Cardiac fibroblast (primary cell): ENCODE measurements around the gene KMT5B.

Experiments used
- DNase-seq, 2 donors: peaks; one replicate each; pipeline versions ENCODE4 v3.0.0 to v3.0.0-alpha.2; 2010; ENCODE audit warnings: low read depth in 2 of 2
- H3K4me3 ChIP-seq, 2 donors: replicated peaks in 1 of 2; 1 replicate in 1 of 2; 2 replicates in 1 of 2; pipeline ENCODE4 v1.5.1; 2011; ENCODE audit warnings: low read depth in 2 of 2, low read length in 2 of 2, mild to moderate bottlenecking in 2 of 2, moderate library complexity in 1 of 2
- TF ChIP-seq, protein P1 (sequence below): IDR thresholded peaks from one replicate; pipeline ENCODE4 v1.5.1; 2011; ENCODE audit warnings: low read depth, mild to moderate bottlenecking, low read length, inconsistent platforms

Gene KMT5B

DNA sequence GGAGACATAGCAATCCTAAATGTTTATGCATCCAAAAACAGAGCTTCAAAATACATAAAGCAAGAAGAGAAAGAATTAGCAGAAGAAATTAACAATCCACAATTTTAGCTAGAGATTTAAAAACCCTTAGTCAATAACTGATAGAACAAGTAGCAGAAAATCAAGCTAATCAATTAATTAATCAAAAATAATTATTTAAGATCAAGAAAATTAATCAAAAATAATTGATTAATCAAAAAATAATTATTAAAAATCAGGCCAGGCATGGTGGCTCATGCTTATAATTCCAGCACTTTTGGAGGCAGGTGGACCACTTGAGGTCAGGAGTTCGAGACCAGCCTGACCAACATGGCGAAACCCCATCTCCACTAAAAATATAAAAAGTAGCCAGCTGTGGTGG, 29.5 kb upstream of the KMT5B start:
- no peak overlapping the region for H3K4me3 ChIP-seq
- TF ChIP-seq, protein P1, sequence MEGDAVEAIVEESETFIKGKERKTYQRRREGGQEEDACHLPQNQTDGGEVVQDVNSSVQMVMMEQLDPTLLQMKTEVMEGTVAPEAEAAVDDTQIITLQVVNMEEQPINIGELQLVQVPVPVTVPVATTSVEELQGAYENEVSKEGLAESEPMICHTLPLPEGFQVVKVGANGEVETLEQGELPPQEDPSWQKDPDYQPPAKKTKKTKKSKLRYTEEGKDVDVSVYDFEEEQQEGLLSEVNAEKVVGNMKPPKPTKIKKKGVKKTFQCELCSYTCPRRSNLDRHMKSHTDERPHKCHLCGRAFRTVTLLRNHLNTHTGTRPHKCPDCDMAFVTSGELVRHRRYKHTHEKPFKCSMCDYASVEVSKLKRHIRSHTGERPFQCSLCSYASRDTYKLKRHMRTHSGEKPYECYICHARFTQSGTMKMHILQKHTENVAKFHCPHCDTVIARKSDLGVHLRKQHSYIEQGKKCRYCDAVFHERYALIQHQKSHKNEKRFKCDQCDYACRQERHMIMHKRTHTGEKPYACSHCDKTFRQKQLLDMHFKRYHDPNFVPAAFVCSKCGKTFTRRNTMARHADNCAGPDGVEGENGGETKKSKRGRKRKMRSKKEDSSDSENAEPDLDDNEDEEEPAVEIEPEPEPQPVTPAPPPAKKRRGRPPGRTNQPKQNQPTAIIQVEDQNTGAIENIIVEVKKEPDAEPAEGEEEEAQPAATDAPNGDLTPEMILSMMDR = no peak
- no peak for DNase-seq

DNA sequence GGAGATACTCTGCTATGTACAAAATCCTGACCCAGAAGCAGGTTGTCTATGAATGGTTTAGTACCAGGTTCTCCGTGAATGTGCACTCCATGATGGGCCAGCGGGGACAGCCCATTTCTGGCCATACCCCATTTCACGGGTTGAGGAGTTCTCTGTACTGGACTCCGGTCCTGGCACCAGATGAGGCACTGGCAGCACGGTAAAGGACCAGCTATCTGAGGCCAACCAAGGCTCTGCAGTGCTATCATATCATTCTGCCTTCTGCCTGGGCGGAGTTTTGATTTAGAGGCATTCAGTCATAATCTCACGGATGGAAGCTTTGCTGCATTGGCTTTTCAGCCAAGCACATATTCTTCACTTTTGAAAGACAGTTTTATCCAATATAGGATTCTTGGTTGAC, 18.5 kb upstream of the KMT5B start:
- TF ChIP-seq, protein P1 = no peak
- H3K4me3 ChIP-seq = no peak overlapping the region
- DNase-seq = no peak

DNA sequence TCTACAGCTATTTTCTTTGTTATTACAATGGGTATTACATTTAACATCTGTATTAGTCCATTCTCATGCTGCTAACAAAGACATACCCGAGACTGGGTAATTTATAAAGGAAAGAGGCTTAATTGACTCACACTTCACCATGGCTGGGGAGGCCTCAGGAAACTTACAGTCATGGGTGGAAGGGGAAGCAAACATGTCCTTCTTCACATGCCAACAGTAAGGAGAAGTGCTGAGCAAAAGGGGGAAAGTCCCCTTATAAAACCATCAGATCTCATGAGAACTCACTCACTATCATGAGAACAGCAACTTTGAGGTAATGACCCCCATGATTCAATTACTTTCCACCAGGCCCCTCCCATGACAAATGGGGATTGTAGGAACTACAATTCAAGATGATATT, 16.5 kb upstream of the KMT5B start:
- no peak overlapping the region for H3K4me3 ChIP-seq
- TF ChIP-seq, protein P1 = no peak
- DNase-seq = no peak

DNA sequence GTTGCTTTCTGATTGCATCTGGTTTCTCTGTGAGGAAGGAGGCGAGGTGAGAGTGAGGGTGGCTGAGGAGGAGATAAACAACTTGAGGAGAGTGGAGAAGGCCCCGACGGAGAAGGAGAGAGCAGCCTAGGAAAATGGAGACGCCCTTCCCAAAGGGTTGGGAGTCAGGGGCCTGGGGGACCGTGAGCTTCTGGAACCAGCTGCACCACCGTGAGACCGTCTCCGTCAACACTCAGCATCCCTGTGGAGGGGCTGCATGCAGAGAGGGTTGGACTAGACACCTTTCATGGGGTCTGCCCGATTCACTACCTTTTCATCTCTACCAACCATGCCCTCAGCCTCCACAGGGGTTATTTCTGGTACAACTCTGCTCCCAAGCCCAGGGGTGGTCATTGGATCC, 13.3 kb upstream of the KMT5B start:
- no peak for DNase-seq
- H3K4me3 ChIP-seq = no peak overlapping the region
- TF ChIP-seq, protein P1 = no peak

DNA sequence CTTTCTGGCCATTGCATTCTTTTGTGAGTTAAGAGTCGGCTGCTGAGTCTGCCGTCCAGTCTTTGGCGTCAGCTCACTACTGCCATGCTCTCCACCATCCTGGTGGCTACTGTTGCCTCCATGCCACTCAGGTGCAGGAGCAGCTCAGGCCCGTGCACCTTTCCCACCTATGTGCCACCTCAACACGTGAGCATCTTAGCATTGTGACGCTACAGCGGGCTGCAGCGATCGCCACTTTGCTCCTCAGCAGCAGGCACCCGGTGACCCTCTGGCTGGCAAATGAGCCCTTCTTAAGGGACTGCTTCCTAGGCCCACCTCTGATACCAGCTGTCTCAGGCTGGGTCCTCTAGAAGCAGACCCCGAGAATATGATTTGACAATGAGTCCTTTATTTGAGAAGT, 11.5 kb upstream of the KMT5B start:
- DNase-seq = no peak

DNA sequence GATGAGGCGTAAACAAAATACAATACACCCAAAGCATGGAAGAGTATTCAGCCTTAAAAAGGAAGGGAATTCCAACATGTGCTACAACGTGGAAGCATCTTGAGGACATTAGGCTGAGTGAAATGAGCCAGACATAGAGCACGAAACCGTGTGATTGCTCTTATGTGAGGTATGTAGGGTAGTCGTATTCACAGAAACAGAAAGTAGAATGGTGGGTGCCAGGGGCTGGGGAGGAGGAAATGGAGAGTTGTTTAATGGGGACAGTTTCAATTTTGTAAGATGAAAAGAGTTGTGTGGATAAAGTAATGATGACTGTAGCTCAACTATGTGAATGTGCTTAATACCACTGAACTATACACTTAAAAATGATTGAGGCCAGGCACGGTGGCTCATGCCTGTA, 10.2 kb upstream of the KMT5B start:
- no peak for DNase-seq
- H3K4me3 ChIP-seq = no peak overlapping the region
- TF ChIP-seq, protein P1 = no peak

More for the DNA sequence above, 11.5 kb upstream of the KMT5B start:
- TF ChIP-seq, protein P1 = no peak
- H3K4me3 ChIP-seq = no peak overlapping the region

DNA sequence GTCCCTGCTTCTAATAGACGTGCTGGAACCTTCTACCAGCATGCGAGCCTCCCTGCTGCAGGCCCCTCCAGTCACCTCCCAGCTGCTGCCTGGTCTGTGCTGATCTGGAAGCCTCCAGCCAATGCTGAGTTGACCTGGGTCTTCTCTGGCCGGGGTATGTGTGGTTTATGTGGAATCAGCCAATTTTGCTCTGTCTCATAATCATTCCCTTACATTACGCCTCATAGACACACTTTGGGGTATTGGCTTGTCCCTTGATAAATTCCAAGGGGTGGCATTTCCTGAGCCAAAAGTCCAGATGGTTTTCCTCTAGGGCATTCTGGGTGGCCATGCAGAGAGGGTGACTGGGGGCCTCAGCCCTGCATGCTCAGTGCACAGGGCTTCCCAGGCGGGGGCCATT, 8.3 kb upstream of the KMT5B start:
- TF ChIP-seq, protein P1 = no peak
- H3K4me3 ChIP-seq = no peak overlapping the region

More for the DNA sequence above, 8.3 kb upstream of the KMT5B start:
- no peak for DNase-seq
